Endothelial cell of umbilical vein (primary cell): Measurements from ENCODE around the gene RAB9B. TPM values are rescaled to one million over a fixed set of nuclear protein-coding genes. Genes with fewer than 3 reads are reported as not detected.

ENCODE experiments used
- BruUV-seq: library from RNA; stranded (reverse); fragments of 400-500 nt; replicated peaks from 2 replicates; lab custom pipeline; 2021; lab: Mats Ljungman, UMichigan
- CTCF ChIA-PET: fragments of 300-600, 350-600 bp; sonication (Branson Sonifier 250); formaldehyde crosslinking; loops from one replicate; lab custom pipeline; 2021; ENCODE audit warnings: antibody characterized with exemption, inconsistent platforms; lab: Charles Lee
- POLR2A ChIA-PET: fragments of 300-600, 350-600 bp; sonication (Branson Sonifier 250); formaldehyde crosslinking; loops from one replicate; lab custom pipeline; 2021; ENCODE audit warnings: antibody characterized with exemption, inconsistent platforms; lab: Charles Lee
- DNase-seq: peaks from one replicate; pipeline ENCODE4 v3.0.0-alpha.2; 2011; ENCODE audit warnings: low read depth, low spot score
- FAIRE-seq: peaks from 2 replicates; lab custom pipeline; 2011; peaks lifted over from hg19 to GRCh38; lab: Jason Lieb, UNC
- H2AFZ ChIP-seq: 2 replicates; pipeline ENCODE4 v1.6.0; 2012; ENCODE audit warnings: low read depth, low read length, control low read depth, inconsistent platforms
- H3K27ac ChIP-seq: 2 replicates; pipeline ENCODE4 v1.5.1; 2011; ENCODE audit warnings: low read depth, mild to moderate bottlenecking, control low read depth, low read length, moderate library complexity; ENCODE audit not compliant: insufficient read depth
- H3K27me3 ChIP-seq, 2 experiments: 2 replicates each; pipeline versions ENCODE4 v1.6.0 to v1.6.1; 2011; ENCODE audit warnings: low read length in 2 of 2, mixed read lengths in 1 of 2; ENCODE audit not compliant: control insufficient read depth in 2 of 2, insufficient read depth in 2 of 2
- H3K36me3 ChIP-seq, 2 experiments: 2 replicates in 1 of 2; 3 replicates in 1 of 2; pipeline ENCODE4 v1.5.1; 2011; ENCODE audit warnings: low read length in 2 of 2, mild to moderate bottlenecking in 1 of 2, moderate library complexity in 1 of 2; ENCODE audit not compliant: control insufficient read depth in 2 of 2, insufficient read depth in 2 of 2; ENCODE audit errors: extremely low read depth in 1 of 2
- H3K4me1 ChIP-seq: 3 replicates; pipeline ENCODE4 v1.5.1; 2011; ENCODE audit warnings: mild to moderate bottlenecking, low read length; ENCODE audit not compliant: control insufficient read depth, insufficient read depth; ENCODE audit errors: extremely low read depth
- H3K4me2 ChIP-seq: 2 replicates; pipeline ENCODE4 v1.6.1; 2011; ENCODE audit warnings: low read length, control low read depth, mixed read lengths; ENCODE audit not compliant: insufficient read depth
- H3K4me3 ChIP-seq, 3 experiments: fragments of 200-600 bp in 1 of 3; sonication (generic), shearing (Covaris generic) in 1 of 3; replicated peaks in 1 of 3; 2 replicates each; pipeline ENCODE4 v1.5.1; 2011 to 2016; ENCODE audit warnings: control low read depth in 3 of 3, low read length in 3 of 3, mild to moderate bottlenecking in 2 of 3, inconsistent platforms in 1 of 3, low read depth in 1 of 3, moderate library complexity in 1 of 3; ENCODE audit not compliant: insufficient read depth in 1 of 3
- H3K79me2 ChIP-seq: 2 replicates; pipeline ENCODE4 v1.6.0; 2012; ENCODE audit warnings: low read length, inconsistent platforms; ENCODE audit not compliant: control insufficient read depth, insufficient read depth
- H3K9ac ChIP-seq: replicated peaks from 2 replicates; pipeline ENCODE3; 2011; ENCODE audit warnings: low read length, control low read depth; ENCODE audit not compliant: insufficient read depth; ENCODE audit errors: extremely low read depth
- H3K9me1 ChIP-seq: replicated peaks from 3 replicates; pipeline ENCODE4 v1.6.0; 2011; ENCODE audit warnings: mild to moderate bottlenecking, low read length; ENCODE audit not compliant: control insufficient read depth, insufficient read depth; ENCODE audit errors: extremely low read depth
- H3K9me3 ChIP-seq: replicated peaks from 2 replicates; pipeline ENCODE4 v1.5.1; 2012; ENCODE audit warnings: low read length, inconsistent platforms; ENCODE audit not compliant: control insufficient read depth, insufficient read depth
- H4K20me1 ChIP-seq: replicated peaks from 2 replicates; pipeline ENCODE3; 2011; ENCODE audit warnings: mild to moderate bottlenecking, low read length; ENCODE audit not compliant: control insufficient read depth, insufficient read depth; ENCODE audit errors: extremely low read depth
- EZH2 ChIP-seq: IDR thresholded peaks from 2 replicates; pipeline ENCODE4 v1.6.1; 2012; ENCODE audit warnings: borderline replicate concordance, low read depth, mild to moderate bottlenecking, moderate library complexity, low read length, inconsistent platforms; ENCODE audit not compliant: severe bottlenecking
- FOS ChIP-seq: IDR thresholded peaks from 2 replicates; pipeline ENCODE4 v1.6.1; 2011; ENCODE audit warnings: mild to moderate bottlenecking, low read length, moderate library complexity, borderline replicate concordance; ENCODE audit not compliant: insufficient read depth
- GATA2 ChIP-seq: IDR thresholded peaks from 2 replicates; pipeline ENCODE4 v1.7.0; 2011; ENCODE audit warnings: low read depth, mild to moderate bottlenecking, moderate library complexity, mixed read lengths, low read length; ENCODE audit not compliant: insufficient read length, insufficient read depth
- JUN ChIP-seq: IDR thresholded peaks from 2 replicates; pipeline ENCODE4 v1.6.1; 2011; ENCODE audit warnings: borderline replicate concordance, low read depth; ENCODE audit not compliant: insufficient read length, insufficient read depth
- MYC ChIP-seq: IDR thresholded peaks from one replicate; pipeline ENCODE4 v1.6.1; 2011; ENCODE audit warnings: mild to moderate bottlenecking, low read depth, low read length
- POLR2A ChIP-seq: IDR thresholded peaks from 2 replicates; pipeline ENCODE4 v1.6.1; 2012; ENCODE audit warnings: low read depth, mild to moderate bottlenecking, control low read depth, low read length
- POLR2AphosphoS5 ChIP-seq: IDR thresholded peaks from 2 replicates; pipeline ENCODE4 v1.6.1; 2012; ENCODE audit warnings: low read depth, mild to moderate bottlenecking, control low read depth, low read length, moderate library complexity; ENCODE audit not compliant: insufficient read depth
- dilution Hi-C: fragments of 300-500 bp; cut with MboI; formaldehyde crosslinking; loops from one replicate; pipeline ENCODE4 v1.15.0; 2019; ENCODE audit warnings: low sequenced_read_pairs; ENCODE audit not compliant: extremely low pct_ligation_motif_present
- intact Hi-C: fragments of 100-400 bp; cut with micrococcal nuclease; formaldehyde crosslinking; loops from one replicate; pipeline ENCODE4 v1.10.0; 2022
- polyA plus RNA-seq, 4 experiments: library from polyadenylated mRNA; depleted of rRNA in 3 of 4; stranded (reverse) in 3 of 4; unstranded in 1 of 4; fragments of >200 nt; gene quantifications; 2 replicates each; pipeline versions ENCODE4 v1.2.1 to v1.2.3, GENCODE V29; 2011 to 2012; ENCODE audit warnings: missing spikeins in 1 of 4
- total RNA-seq: library from RNA; stranded (reverse); gene quantifications from 2 replicates; pipeline ENCODE4 v1.2.3, GENCODE V29; 2021
- TF ChIP-seq, protein P1 (sequence below), 2 donors: IDR thresholded peaks; 1 replicate in 1 of 2; 2 replicates in 1 of 2; pipeline ENCODE4 v1.5.1; 2011; ENCODE audit warnings: low read length in 2 of 2, mild to moderate bottlenecking in 2 of 2, moderate library complexity in 2 of 2, control low read depth in 1 of 2, inconsistent platforms in 1 of 2, low read depth in 1 of 2; ENCODE audit not compliant: insufficient read depth in 1 of 2; ENCODE audit errors: extremely low read depth in 1 of 2
- TF ChIP-seq, protein P2 (sequence below): IDR thresholded peaks from 2 replicates; pipeline ENCODE4 v1.6.1; 2011; ENCODE audit not compliant: insufficient read depth, insufficient read length

The RAB9B gene
- total and polyA plus RNA-seq, 2 donors (not counting 3 experiments of a cell fraction or from before 2014, with no cell fraction given), result 0.18 to 0.55 TPM

- Histone ChIP-seq H3K9ac (no peak overlapping the region), H3K4me2 (no peak overlapping the region), H3K79me2 (no peaks in the 10 kb centered on the region), H3K4me3 (no peak overlapping the region), H3K36me3 (no peaks in the 10 kb centered on the region), H3K9me1 (no peaks in the 10 kb centered on the region), H2AFZ (no peak overlapping the region), H3K27ac (no peak overlapping the region), H3K27me3 (peaks cover 0 to 2% of the 10 kb centered on the region in 2 experiments), H3K9me3 (no peaks in the 10 kb centered on the region), H3K4me1 (no peaks in the 10 kb centered on the region), H4K20me1 (no peaks in the 10 kb centered on the region)
- no peak for DNase-seq
- intact Hi-C loops, result no loop called here
- CTCF ChIA-PET, result no interaction called here
- dilution Hi-C loops, result no loop called here
- no peak for FAIRE-seq
- BruUV-seq, result no TSS peak
- POLR2A ChIA-PET, result no interaction called here
- TF ChIP-seq POLR2AphosphoS5 (no peak), FOS (no peak), JUN (no peak), POLR2A (no peak), GATA2 (no peak), MYC (no peak), EZH2 (no peak)
- TF ChIP-seq, protein P1, sequence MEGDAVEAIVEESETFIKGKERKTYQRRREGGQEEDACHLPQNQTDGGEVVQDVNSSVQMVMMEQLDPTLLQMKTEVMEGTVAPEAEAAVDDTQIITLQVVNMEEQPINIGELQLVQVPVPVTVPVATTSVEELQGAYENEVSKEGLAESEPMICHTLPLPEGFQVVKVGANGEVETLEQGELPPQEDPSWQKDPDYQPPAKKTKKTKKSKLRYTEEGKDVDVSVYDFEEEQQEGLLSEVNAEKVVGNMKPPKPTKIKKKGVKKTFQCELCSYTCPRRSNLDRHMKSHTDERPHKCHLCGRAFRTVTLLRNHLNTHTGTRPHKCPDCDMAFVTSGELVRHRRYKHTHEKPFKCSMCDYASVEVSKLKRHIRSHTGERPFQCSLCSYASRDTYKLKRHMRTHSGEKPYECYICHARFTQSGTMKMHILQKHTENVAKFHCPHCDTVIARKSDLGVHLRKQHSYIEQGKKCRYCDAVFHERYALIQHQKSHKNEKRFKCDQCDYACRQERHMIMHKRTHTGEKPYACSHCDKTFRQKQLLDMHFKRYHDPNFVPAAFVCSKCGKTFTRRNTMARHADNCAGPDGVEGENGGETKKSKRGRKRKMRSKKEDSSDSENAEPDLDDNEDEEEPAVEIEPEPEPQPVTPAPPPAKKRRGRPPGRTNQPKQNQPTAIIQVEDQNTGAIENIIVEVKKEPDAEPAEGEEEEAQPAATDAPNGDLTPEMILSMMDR (IDR thresholded peaks at IDR 0.05; ENCODE audit: extremely low read depth in 1 of 2, insufficient read depth in 1 of 2, low read depth in 1 of 2, low read length in 2 of 2), result no peak
- TF ChIP-seq, protein P2, sequence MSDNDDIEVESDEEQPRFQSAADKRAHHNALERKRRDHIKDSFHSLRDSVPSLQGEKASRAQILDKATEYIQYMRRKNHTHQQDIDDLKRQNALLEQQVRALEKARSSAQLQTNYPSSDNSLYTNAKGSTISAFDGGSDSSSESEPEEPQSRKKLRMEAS, result no peak
Measured at GRCh38 chrX:103781062-103781402, 51.0 kb downstream of the RAB9B start.
